Measurements from ENCODE around the gene ZBTB20. TPM values are rescaled to one million over a fixed set of nuclear protein-coding genes. Genes with fewer than 3 reads are reported as not detected.

ZBTB20 gene
- total RNA-seq, 1 donor from 2014 or later: 30.4 TPM

DNA sequence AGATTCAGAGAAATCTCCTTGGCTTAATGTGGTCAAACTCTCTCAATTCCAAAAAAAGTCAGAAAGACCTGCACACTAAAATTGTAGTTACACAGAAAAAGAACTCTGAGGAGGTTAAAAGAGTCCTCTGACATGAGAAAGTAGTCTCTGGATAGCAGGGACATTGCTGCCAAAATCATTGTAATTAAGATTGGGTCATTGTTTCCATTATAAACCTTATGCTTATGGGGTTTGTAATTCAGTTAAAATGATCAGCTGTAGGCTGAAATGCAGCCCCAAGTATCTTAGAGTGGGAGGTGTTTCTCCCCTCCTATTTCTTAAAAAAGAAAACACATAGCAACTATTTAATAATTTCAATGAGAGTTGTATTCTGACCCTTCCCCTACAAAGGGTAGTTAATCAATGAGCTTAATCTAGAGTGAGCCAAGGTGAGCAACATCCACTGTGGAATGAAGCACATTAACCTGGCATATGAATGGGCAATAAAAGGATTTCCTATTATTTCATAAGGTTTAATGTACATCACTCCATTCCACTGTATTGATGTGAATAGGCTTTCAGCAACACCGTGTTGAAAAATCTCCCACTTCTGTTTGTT, 446.4 kb downstream of the ZBTB20 start:
- no peak overlapping the region for H3K4me3 Mint-ChIP-seq
- no peaks in the 10 kb centered on the region for H3K9me3 Mint-ChIP-seq
- no peaks in the 10 kb centered on the region for H3K36me3 Mint-ChIP-seq
- no peak overlapping the region for H3K27ac Mint-ChIP-seq
- TF ChIP-seq, protein P1, sequence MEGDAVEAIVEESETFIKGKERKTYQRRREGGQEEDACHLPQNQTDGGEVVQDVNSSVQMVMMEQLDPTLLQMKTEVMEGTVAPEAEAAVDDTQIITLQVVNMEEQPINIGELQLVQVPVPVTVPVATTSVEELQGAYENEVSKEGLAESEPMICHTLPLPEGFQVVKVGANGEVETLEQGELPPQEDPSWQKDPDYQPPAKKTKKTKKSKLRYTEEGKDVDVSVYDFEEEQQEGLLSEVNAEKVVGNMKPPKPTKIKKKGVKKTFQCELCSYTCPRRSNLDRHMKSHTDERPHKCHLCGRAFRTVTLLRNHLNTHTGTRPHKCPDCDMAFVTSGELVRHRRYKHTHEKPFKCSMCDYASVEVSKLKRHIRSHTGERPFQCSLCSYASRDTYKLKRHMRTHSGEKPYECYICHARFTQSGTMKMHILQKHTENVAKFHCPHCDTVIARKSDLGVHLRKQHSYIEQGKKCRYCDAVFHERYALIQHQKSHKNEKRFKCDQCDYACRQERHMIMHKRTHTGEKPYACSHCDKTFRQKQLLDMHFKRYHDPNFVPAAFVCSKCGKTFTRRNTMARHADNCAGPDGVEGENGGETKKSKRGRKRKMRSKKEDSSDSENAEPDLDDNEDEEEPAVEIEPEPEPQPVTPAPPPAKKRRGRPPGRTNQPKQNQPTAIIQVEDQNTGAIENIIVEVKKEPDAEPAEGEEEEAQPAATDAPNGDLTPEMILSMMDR (IDR thresholded peaks at IDR 0.05; ENCODE audit: unreplicated experiment): no peak
- no peak for DNase-seq (ENCODE audit: low spot score in 2 of 2, unreplicated experiment in 2 of 2)
- H3K27me3 Mint-ChIP-seq (ENCODE audit: low read depth): no peaks in the 10 kb centered on the region
- peaks cover 2% of the 10 kb centered on the region for H3K4me1 Mint-ChIP-seq

DNA sequence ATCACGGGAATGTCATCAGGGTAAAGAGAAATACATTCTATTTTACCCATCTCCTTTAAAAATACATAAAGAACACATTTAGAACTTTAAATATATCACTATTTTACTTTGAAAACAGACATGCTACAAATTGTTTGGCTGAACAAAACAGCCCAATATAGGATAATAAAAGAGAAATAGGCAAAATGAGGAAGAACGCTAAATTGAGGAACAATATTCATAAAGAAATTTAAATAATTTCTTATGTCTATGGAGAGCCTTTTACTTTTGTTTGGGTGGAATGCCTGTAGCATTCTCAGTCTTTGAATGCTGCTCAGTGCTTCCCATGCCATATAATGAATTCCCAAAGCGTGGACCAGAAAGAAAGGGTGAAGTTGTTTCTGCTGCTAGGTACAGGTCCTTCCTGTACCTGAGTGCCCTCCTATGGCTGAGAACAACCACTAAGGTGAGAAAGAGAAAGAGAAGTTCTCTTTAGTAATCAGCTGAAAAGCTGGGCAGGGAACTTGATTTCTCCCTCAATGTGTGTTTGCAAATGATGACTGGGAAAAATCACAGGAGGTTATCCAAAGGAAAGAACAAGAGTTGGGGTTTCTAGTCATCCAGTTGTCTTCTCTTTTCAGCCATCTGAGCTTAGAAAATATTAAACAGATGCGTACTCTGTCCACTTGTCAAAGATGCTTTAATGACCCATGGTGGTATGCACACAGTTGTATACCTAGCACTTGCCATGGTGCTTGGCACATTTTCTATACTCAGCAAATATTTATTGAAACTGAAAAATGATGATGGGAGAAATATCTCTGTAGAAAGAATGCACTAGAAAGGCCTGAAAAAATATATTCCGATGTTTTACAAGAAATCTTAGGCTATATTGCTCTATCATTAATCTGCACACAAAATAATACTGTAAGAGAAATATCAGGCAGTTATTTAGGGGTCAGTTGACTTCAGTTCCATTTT, 448.7 kb downstream of the ZBTB20 start:
- Mint-ChIP-seq H3K4me1 (no peaks in the 10 kb centered on the region), H3K9me3 (no peaks in the 10 kb centered on the region), H3K36me3 (no peaks in the 10 kb centered on the region)

DNA sequence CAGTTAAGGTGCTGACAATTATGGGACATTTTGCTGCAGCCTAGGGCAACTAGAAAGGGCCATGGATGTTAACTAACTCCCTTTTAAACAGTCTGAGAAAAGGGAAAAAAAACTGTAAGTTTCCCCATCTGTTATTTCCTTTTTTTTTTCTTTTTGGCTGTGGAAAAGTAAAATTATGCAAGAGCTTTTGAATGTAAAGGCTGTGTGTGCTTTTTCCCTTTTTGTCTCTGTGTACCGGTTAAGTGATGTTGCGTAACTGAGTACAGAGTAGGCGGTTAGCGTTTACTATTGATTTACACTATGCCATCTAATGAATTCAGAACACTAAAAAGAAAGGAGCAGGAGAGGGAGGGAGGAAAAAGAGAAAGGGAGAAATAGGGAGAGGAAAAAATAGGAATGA, 449.7 kb downstream of the ZBTB20 start:
- no peaks in the 10 kb centered on the region for H3K9me3 Mint-ChIP-seq
- no peak overlapping the region for H3K4me3 Mint-ChIP-seq
- H3K27me3 Mint-ChIP-seq (ENCODE audit: low read depth): no peaks in the 10 kb centered on the region
- DNase-seq (ENCODE audit: low spot score in 2 of 2, unreplicated experiment in 2 of 2): no peak
- no peaks in the 10 kb centered on the region for H3K4me1 Mint-ChIP-seq
- TF ChIP-seq, protein P1 (IDR thresholded peaks at IDR 0.05; ENCODE audit: unreplicated experiment): no peak
- no peak overlapping the region for H3K27ac Mint-ChIP-seq
- H3K36me3 Mint-ChIP-seq: no peaks in the 10 kb centered on the region

More for the DNA sequence above, 448.7 kb downstream of the ZBTB20 start:
- TF ChIP-seq, protein P1 (IDR thresholded peaks at IDR 0.05; ENCODE audit: unreplicated experiment): no peak
- Mint-ChIP-seq H3K4me3 (no peak overlapping the region), H3K27me3 (ENCODE audit: low read depth) (no peaks in the 10 kb centered on the region), H3K27ac (no peak overlapping the region)
- DNase-seq (ENCODE audit: low spot score in 2 of 2, unreplicated experiment in 2 of 2): no peak

DNA sequence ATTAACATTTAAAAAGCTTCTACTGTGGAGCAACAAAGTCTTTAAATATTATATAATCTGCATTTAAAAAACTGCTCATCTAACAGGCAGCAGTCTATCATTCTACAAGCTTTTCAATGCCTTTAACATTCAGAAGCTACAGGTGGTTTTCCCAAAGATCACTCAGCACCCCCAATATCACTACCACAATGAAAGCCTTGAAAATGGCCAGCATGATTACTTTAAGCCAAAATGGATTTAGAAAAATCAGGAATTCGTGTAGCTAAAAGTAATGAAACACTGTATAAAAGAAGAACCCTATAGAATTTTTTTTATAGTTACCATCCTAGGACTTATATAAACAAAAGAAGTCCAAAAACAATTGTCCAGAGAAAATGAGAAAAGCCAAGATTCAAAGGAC, 452.8 kb downstream of the ZBTB20 start:
- TF ChIP-seq, protein P1 (IDR thresholded peaks at IDR 0.05; ENCODE audit: unreplicated experiment): no peak
- H3K36me3 Mint-ChIP-seq: no peaks in the 10 kb centered on the region
- no peak for DNase-seq (ENCODE audit: low spot score in 2 of 2, unreplicated experiment in 2 of 2)
- H3K4me1 Mint-ChIP-seq: peaks cover 6% of the 10 kb centered on the region
- H3K27ac Mint-ChIP-seq: no peak overlapping the region
- H3K4me3 Mint-ChIP-seq: no peak overlapping the region
- no peaks in the 10 kb centered on the region for H3K9me3 Mint-ChIP-seq
- no peaks in the 10 kb centered on the region for H3K27me3 Mint-ChIP-seq (ENCODE audit: low read depth)

DNA sequence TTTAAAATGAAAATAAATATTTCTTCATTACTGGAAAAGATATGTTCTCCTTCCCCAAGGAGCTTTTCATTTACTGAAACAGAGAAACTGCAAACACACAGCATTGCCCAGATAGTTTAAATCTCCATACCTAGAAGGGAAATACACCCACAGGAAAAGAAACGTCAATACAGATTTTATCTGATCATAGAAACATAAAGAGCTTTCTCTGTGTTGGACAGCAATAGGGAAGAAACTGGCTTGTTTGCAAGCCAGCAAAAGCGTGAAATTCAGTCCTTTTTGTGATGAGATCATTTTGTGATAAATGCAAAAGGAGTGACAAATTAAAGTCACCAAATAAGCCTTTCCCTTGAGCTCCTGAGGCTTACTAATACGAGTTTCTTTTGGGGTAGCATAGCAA, 455.2 kb downstream of the ZBTB20 start:
- TF ChIP-seq, protein P1 (IDR thresholded peaks at IDR 0.05; ENCODE audit: unreplicated experiment): no peak
- no peak for DNase-seq (ENCODE audit: low spot score in 2 of 2, unreplicated experiment in 2 of 2)
- Mint-ChIP-seq H3K36me3 (no peaks in the 10 kb centered on the region), H3K27ac (no peak overlapping the region), H3K4me3 (no peak overlapping the region), H3K27me3 (ENCODE audit: low read depth) (no peaks in the 10 kb centered on the region), H3K4me1 (peaks cover 9% of the 10 kb centered on the region), H3K9me3 (no peaks in the 10 kb centered on the region)

Measured in mesothelial cell of epicardium (in vitro differentiated cells).